Measurements from ENCODE around the gene ACVR1. TPM values are rescaled to one million over a fixed set of nuclear protein-coding genes. Genes with fewer than 3 reads are reported as not detected.

Gene ACVR1
- total RNA-seq, 4 donors from 2014 or later: 4.7 to 18.7 (median 10.3) TPM

GRCh38 chr2:157835006-157835405, 41.1 kb downstream of the ACVR1 start:
- Histone ChIP-seq H3K4me1 (peaks cover 14 to 51% (median 34%) of the 10 kb centered on the region in 3 donors), H3K27ac (no peak overlapping the region), H3K27me3 (no peaks in the 10 kb centered on the region), H3K9me3 (no peaks in the 10 kb centered on the region), H3K36me3 (peaks cover 0 to 6% (median 0%) of the 10 kb centered on the region in 3 donors), H3K4me3 (no peak overlapping the region)
- no peak for TF ChIP-seq CTCF (IDR thresholded peaks at IDR 0.05)
- WGBS, 2 donors: 81 to 88% methylated on average over 4 of the region's 4 CpGs
- intact Hi-C loops (cut with DNase I): no loop called here
- no peak for DNase-seq

GRCh38 chr2:157833721-157834120, 42.4 kb downstream of the ACVR1 start:
- no peak for TF ChIP-seq POLR2A (IDR thresholded peaks at IDR 0.05)
- TF ChIP-seq CTCF (IDR thresholded peaks at IDR 0.05): no peak
- intact Hi-C loops (cut with DNase I): no loop called here
- no peak overlapping the region for H3K4me3 ChIP-seq
- no peak overlapping the region for H3K27ac ChIP-seq
- peaks cover 0 to 6% (median 0%) of the 10 kb centered on the region in 3 donors for H3K36me3 ChIP-seq
- WGBS, 2 donors: 87 to 89% methylated on average over 1 of the region's 1 CpG
- H3K9me3 ChIP-seq: no peaks in the 10 kb centered on the region
- H3K27me3 ChIP-seq: no peaks in the 10 kb centered on the region
- no peak for DNase-seq
- peaks cover 14 to 38% (median 30%) of the 10 kb centered on the region in 3 donors for H3K4me1 ChIP-seq

GRCh38 chr2:157831573-157832315, 44.4 kb downstream of the ACVR1 start:
- Histone ChIP-seq H3K27me3 (no peaks in the 10 kb centered on the region), H3K27ac (peak overlapping the region; percentile 37 to 77 (median 63)), H3K9me3 (no peaks in the 10 kb centered on the region), H3K4me3 (no peak overlapping the region), H3K4me1 (peaks cover 5 to 24% (median 15%) of the 10 kb centered on the region in 3 donors), H3K36me3 (peaks cover 0 to 6% (median 0%) of the 10 kb centered on the region in 3 donors)
- WGBS, 2 donors: 86 to 93% methylated on average over 3 of the region's 3 CpGs
- DNase-seq: no peak
- TF ChIP-seq CTCF (IDR thresholded peaks at IDR 0.05) (no peak), POLR2A (IDR thresholded peaks at IDR 0.05) (no peak)
- intact Hi-C loops (cut with DNase I): no loop called here

GRCh38 chr2:157830696-157831570, 45.2 kb downstream of the ACVR1 start:
- WGBS, 2 donors: 20% methylated on average over 2 of the region's 2 CpGs

More at GRCh38 chr2:157830696-157831570, 45.2 kb downstream of the ACVR1 start:
- no peak overlapping the region for H3K4me3 ChIP-seq
- H3K4me1 ChIP-seq: peaks cover 8 to 32% (median 18%) of the 10 kb centered on the region in 3 donors
- H3K9me3 ChIP-seq: no peaks in the 10 kb centered on the region
- intact Hi-C loops (cut with DNase I): no loop called here
- no peaks in the 10 kb centered on the region for H3K27me3 ChIP-seq
- H3K27ac ChIP-seq: peak overlapping the region; percentile 37 to 77 (median 68)
- H3K36me3 ChIP-seq: no peaks in the 10 kb centered on the region
- DNase-seq: no peak
- TF ChIP-seq POLR2A (IDR thresholded peaks at IDR 0.05): no peak
- no peak for TF ChIP-seq CTCF (IDR thresholded peaks at IDR 0.05)

Measured in esophagus squamous epithelium (tissue), 5 donors.